Measurements from ENCODE around the gene RP9.

The RP9 gene

GRCh38 chr7:33109005-33109757, at the start of gene RP9:
Gene RP9 (minus strand): TSS chr7:33109404. CDS start chr7:33109372, 32 bp downstream.
- peak; percentile 34 for DNase-seq (ENCODE audit: low spot score)

GRCh38 chr7:33157781-33158180, 48.6 kb upstream of the RP9 start:
- DNase-seq (ENCODE audit: low spot score): no peak

- peak; percentile 21 for DNase-seq (ENCODE audit: low spot score)
These were observed 48.1 kb upstream of the RP9 start for GRCh38 chr7:33157311-33157710.

- no peak for DNase-seq (ENCODE audit: low spot score)
These were observed 47.2 kb upstream of the RP9 start for GRCh38 chr7:33156441-33156840.

GRCh38 chr7:33155811-33156210, 46.6 kb upstream of the RP9 start:
- DNase-seq (ENCODE audit: low spot score): no peak

- DNase-seq (ENCODE audit: low spot score): no peak
These were observed 42.9 kb upstream of the RP9 start for GRCh38 chr7:33152087-33152486.

GRCh38 chr7:33145156-33145555, 36.0 kb upstream of the RP9 start:
- DNase-seq (ENCODE audit: low spot score): no peak

- peak; percentile 24 for DNase-seq (ENCODE audit: low spot score)
These were observed 35.0 kb upstream of the RP9 start for GRCh38 chr7:33143996-33144718.

GRCh38 chr7:33142585-33142984, 33.4 kb upstream of the RP9 start:
- no peak for DNase-seq (ENCODE audit: low spot score)

GRCh38 chr7:33137103-33137502, 27.9 kb upstream of the RP9 start:
- DNase-seq (ENCODE audit: low spot score): no peak

GRCh38 chr7:33130184-33130583, 21.0 kb upstream of the RP9 start:
- no peak for DNase-seq (ENCODE audit: low spot score)

- peak; percentile 38 for DNase-seq (ENCODE audit: low spot score)
These were observed 20.6 kb upstream of the RP9 start for GRCh38 chr7:33129806-33130153.

- peak; percentile 94 for DNase-seq (ENCODE audit: low spot score)
These were observed 20.0 kb upstream of the RP9 start, which contains the start of gene BBS9 for GRCh38 chr7:33128990-33129805. Gene BBS9 (plus strand): TSS chr7:33129564. CDS start chr7:33146253, 16,689 bp downstream.

GRCh38 chr7:33128631-33128989, 19.4 kb upstream of the RP9 start:
- no peak for DNase-seq (ENCODE audit: low spot score)

GRCh38 chr7:33127085-33127484, 17.9 kb upstream of the RP9 start:
- DNase-seq (ENCODE audit: low spot score): no peak

GRCh38 chr7:33118383-33118782, 9.2 kb upstream of the RP9 start:
- no peak for DNase-seq (ENCODE audit: low spot score)

GRCh38 chr7:33114976-33115375, 5.8 kb upstream of the RP9 start:
- no peak for DNase-seq (ENCODE audit: low spot score)

- no peak for DNase-seq (ENCODE audit: low spot score)
These were observed 2.4 kb upstream of the RP9 start for GRCh38 chr7:33111614-33112013.

- DNase-seq (ENCODE audit: low spot score): peak; percentile 51
These were observed 594 bp upstream of the RP9 start for GRCh38 chr7:33109758-33110238.

- DNase-seq (ENCODE audit: low spot score): peak; percentile 43
These were observed 625 bp downstream of the RP9 start for GRCh38 chr7:33108554-33109004.

- peak; percentile 61 for DNase-seq (ENCODE audit: low spot score)
These were observed 1.8 kb downstream of the RP9 start for GRCh38 chr7:33107136-33108066.

All from pons (tissue), 1 donor.